ENCODE results near the gene PRDX4. TPM values are rescaled to one million over a fixed set of nuclear protein-coding genes. Genes with fewer than 3 reads are reported as not detected.

Gene PRDX4
- total RNA-seq, 1 experiment from 2014 or later: 183 TPM

GRCh38 chrX:23726191-23726590 is 58.9 kb downstream of the PRDX4 start:
- DNase-seq: no peak
- no peaks in the 10 kb centered on the region for H3K4me1 ChIP-seq
- no peak overlapping the region for H3K27ac ChIP-seq
- H3K4me3 ChIP-seq: no peak overlapping the region
- no peaks in the 10 kb centered on the region for H3K9me3 ChIP-seq (replicated peaks)
- H3K36me3 ChIP-seq: peaks cover 40% of the 10 kb centered on the region
- H3K27me3 ChIP-seq: no peaks in the 10 kb centered on the region

GRCh38 chrX:23727206-23727605 is 59.9 kb downstream of the PRDX4 start:
- H3K4me1 ChIP-seq: no peaks in the 10 kb centered on the region
- no peak overlapping the region for H3K4me3 ChIP-seq
- H3K9me3 ChIP-seq (replicated peaks): no peaks in the 10 kb centered on the region
- no peak for DNase-seq
- H3K27me3 ChIP-seq: no peaks in the 10 kb centered on the region
- H3K36me3 ChIP-seq: peaks cover 41% of the 10 kb centered on the region
- no peak overlapping the region for H3K27ac ChIP-seq

GRCh38 chrX:23729214-23729613 is 61.9 kb downstream of the PRDX4 start:
- H3K27ac ChIP-seq: no peak overlapping the region
- DNase-seq: no peak
- no peak overlapping the region for H3K4me3 ChIP-seq
- H3K27me3 ChIP-seq: no peaks in the 10 kb centered on the region
- no peaks in the 10 kb centered on the region for H3K4me1 ChIP-seq
- peaks cover 40% of the 10 kb centered on the region for H3K36me3 ChIP-seq
- no peaks in the 10 kb centered on the region for H3K9me3 ChIP-seq (replicated peaks)

GRCh38 chrX:23731951-23732350 is 64.7 kb downstream of the PRDX4 start:
- H3K27ac ChIP-seq: no peak overlapping the region
- no peaks in the 10 kb centered on the region for H3K4me1 ChIP-seq
- DNase-seq: no peak
- peaks cover 39% of the 10 kb centered on the region for H3K36me3 ChIP-seq
- no peak overlapping the region for H3K4me3 ChIP-seq
- H3K9me3 ChIP-seq (replicated peaks): no peaks in the 10 kb centered on the region
- no peaks in the 10 kb centered on the region for H3K27me3 ChIP-seq

GRCh38 chrX:23732704-23733103 is 65.4 kb downstream of the PRDX4 start:
- H3K9me3 ChIP-seq (replicated peaks): no peaks in the 10 kb centered on the region
- H3K27ac ChIP-seq: no peak overlapping the region
- H3K27me3 ChIP-seq: no peaks in the 10 kb centered on the region
- no peaks in the 10 kb centered on the region for H3K4me1 ChIP-seq
- DNase-seq: no peak
- peaks cover 39% of the 10 kb centered on the region for H3K36me3 ChIP-seq
- no peak overlapping the region for H3K4me3 ChIP-seq

Other genes starting within 250 kb of the PRDX4 start
- 75.4 and 82.3 TPM in 2 replicates for gene ACOT9, start 75.8 kb downstream of the PRDX4 start, total RNA-seq (2014; rRNA removed; shearing (Covaris generic))
- 24.6 and 25.6 TPM in 2 replicates for gene SAT1, start 115.7 kb downstream of the PRDX4 start, total RNA-seq (2014; rRNA removed; shearing (Covaris generic))
- 28.7 and 33.8 TPM in 2 replicates for gene APOO, start 240.4 kb downstream of the PRDX4 start, total RNA-seq (2014; rRNA removed; shearing (Covaris generic))
- gene CXorf58, start 240.5 kb downstream of the PRDX4 start, total RNA-seq (2014; rRNA removed; shearing (Covaris generic)): 0.13 and 0.71 TPM in 2 replicates